ENCODE results near the gene NKX2-1.
"Not testable (repeated sequence)": the region's sequence is repeated elsewhere in the genome, so short reads cannot be mapped to it uniquely, and the experiment has no call there.

The NKX2-1 gene

GRCh38 chr14:36519431-36520321 is at the start of gene NKX2-1:
Gene NKX2-1, minus strand, starts transcription at chr14:36520232. Its CDS starts 103 bp downstream, at chr14:36520129.
- peak; percentile 71 for DNase-seq

- peak; percentile 29 for DNase-seq
Measured at GRCh38 chr14:36556811-36557433, 36.9 kb upstream of the NKX2-1 start.

GRCh38 chr14:36555998-36556743 is 36.1 kb upstream of the NKX2-1 start:
- no peak for DNase-seq

DNA sequence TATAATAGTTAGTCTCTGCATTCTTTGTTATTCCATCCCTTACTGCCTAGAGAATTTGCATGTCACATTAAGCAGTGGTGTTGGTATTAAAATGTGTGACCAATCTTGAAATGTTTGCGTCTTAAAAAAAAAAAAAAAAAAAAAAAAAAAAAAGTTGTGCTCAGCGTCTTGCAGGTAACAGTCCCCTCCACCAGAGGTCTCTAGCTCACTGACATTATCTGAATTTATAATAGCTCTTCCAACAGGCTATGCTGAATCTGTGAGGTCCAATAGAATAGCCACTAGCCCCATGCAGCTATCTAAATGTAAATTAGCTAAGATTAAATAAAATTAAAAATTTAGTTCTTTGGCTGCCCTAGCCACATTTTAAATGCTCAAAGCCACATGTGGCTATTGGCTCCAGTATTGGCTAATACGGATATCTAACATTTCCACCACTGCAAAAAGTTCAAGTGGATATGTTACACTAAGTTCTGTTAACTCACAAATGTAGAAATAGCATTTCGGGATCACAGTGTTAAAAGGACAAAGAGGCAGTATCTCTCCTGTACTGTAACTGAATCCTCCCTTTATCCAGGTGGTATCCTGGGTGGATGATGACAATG is 33.7 kb upstream of the NKX2-1 start:
- peak; percentile 49 for DNase-seq

DNA sequence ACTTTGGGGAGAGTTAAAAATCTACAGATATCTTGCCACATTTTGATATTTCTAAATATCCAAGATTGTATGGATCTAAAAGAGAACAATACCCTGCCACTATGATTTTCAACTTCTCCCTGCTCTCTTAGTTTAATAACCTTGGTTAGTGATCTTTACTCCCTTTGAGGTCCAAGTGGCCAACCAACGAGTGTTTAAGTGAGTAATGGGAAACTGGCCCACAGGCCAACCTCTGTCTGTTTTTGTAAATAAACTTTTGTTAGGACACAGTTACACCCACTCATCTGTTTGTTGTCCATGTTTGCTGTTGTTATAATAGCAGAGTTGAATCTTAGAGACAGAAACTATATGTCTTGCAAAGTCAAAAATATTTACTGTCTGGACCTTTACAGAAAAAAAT is 30.9 kb upstream of the NKX2-1 start:
- no peak for DNase-seq

- not testable (repeated sequence) for DNase-seq
Measured at GRCh38 chr14:36544280-36544679, 24.2 kb upstream of the NKX2-1 start.

DNA sequence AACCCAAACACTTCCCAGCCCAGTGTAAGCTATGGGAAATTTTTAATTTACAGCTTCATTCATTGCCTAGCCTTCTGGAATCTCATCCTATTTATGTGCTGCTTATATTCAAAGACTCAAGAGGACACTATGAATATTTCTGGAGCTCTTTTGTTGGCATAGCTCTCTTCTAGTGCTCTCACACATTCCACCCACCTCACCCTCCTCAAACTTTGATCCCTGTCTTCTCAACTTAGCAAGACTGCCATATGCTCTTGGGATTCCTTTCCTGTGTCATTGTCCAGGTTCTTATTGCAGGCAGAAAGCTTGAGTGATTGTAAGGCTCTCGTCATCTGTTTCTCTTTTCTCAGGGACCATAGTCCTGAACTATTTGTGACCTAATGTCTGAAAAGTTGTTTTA is 18.0 kb upstream of the NKX2-1 start:
- no peak for DNase-seq

- no peak for DNase-seq
Measured at GRCh38 chr14:36529062-36529461, 9.0 kb upstream of the NKX2-1 start.

GRCh38 chr14:36525746-36526099 is 5.7 kb upstream of the NKX2-1 start:
- DNase-seq, result no peak

DNA sequence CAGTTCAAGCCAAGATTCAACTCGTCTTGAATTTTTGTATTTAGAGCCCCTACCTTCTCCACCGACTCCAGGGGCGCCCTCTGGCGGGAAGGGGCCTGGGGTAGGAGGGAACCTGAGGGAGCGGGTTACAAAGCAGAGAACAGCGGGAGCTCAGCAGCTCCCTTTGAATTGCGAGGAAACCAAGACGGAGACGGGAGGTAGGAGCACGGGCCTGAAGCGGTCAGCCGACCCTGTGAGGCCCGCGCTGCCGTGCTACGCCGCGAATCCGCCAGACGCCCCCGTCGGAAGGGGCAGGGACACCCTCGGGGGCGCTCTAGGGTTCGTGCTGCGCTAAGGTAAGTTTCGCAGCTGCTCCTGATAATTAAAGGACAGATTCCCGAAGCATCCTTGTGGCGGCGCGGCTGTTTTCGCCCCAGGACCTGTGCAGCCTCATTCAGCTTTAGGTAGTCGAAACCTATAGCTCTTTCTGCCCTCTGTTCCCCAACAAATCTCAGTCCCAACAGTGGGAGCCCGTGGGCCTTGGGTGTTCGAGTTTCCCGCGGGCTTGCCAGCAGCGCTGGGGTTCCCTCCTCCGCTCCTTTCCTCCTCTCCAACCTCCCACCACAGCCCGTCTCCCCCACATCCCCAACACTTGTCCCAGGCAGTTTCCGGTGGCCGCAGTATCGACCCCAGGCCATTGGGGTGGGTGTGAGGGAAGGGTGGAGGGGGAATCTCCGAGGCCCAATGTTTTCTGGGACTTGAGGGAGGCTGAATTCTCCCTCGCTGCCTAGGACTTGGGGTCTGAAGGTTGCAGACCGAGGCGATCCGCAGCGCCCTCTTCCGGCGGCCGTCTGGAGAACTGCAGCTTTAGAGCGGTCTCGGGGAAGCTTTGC is 5.1 kb upstream of the NKX2-1 start:
- no peak for DNase-seq

DNA sequence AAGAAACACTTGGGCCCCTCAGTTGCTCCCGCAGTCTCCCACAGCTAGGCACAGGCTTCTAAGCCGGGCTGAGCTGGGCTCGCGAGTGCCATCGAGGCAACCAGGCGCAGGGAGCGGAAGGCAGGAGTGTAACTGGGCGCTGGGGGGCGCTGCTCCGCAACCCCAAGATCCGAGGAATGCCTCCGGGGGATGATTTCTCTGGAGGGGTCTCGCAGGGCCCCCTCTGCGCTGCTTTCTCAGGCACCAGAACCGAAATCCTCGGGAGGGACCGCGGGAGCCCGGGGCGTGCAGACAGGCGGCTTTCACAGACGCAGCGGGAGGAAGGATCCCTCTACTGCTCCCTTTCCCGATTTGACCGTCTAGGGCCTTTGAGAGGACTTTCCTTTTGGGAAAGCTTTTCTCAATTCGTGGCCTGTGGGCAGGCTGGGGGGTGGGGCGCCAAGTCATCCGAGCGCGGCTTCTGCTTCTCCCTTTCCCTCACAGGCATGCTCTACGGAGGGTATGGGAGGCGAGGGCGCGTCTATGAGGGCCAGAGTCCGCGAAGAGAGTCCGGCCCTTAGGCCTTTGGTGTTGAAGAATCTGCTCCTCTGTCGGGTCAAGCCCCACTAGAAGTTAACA is 4.3 kb upstream of the NKX2-1 start:
- no peak for DNase-seq

DNA sequence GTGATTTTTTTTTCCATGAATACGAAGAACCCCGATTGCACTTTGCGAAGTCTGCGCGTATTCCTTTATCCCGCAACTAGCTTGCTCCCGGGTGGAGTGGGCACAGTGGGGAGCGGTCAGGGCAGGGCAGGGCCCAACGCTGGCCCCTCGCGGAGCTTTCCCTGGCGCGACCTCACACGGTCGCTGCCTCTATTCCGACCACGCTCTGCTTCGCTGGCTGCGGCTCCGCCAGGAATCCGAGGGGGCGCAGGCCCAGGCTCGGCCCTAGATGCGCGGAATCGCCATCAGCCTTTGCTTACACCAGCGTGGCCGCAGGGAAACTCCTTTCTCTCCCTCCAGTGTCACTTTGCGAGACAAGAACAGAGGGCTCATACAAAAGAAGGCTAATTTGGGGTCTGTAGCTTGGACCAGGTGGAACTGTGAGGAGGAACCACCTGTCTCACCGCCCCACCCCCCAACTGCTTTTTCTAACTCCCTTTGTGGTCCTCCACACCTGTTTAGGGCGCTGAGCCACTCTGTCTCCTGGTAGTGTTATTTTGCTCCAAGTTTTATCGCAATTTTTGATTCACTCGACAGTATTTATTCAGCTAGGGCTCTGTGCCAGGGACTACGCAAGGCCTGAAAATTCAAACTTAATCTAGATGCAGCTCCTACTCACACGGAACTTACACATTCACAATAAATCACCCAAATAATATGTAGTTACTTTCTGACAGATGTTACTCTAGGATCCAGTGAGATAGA is 3.1 kb upstream of the NKX2-1 start:
- DNase-seq, result no peak

- no peak for DNase-seq
Measured at GRCh38 chr14:36522347-36522971, 2.4 kb upstream of the NKX2-1 start.

DNA sequence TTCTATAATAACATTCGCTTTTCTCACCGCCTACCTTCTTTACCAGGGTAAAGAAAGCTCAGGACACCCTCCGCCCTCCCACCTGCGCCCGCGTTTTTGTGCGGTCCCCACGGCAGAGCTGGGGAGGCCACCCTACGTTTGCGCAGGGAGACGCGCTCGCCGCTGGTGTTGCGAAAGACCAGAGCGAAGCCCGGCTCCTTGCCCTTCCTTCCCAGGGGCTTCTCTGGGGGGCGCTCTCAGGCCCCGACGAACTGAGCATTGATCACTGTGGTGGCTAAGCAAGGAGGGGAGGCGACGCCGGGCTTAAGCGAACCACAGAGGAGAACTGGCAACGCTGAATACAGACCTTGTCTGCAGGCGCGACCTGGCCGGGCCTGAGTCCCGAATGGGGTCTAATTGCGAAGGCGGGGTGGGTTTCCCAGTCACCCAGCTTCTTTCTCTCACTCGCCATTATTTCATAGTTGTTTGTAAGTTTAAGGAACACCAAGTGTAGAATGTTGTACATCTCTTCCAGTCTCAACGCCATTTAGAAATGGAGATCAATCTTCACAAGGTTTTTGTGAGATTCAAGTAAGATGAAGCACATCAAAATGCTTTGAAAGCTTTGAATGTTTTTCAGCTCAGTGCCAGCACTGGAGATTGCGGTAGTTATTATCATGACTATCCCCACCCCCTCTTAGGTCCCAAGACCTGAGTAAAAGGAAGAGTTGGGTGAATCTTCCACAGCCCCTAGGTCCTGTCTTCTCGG is 1.7 kb upstream of the NKX2-1 start:
- DNase-seq, result no peak

DNA sequence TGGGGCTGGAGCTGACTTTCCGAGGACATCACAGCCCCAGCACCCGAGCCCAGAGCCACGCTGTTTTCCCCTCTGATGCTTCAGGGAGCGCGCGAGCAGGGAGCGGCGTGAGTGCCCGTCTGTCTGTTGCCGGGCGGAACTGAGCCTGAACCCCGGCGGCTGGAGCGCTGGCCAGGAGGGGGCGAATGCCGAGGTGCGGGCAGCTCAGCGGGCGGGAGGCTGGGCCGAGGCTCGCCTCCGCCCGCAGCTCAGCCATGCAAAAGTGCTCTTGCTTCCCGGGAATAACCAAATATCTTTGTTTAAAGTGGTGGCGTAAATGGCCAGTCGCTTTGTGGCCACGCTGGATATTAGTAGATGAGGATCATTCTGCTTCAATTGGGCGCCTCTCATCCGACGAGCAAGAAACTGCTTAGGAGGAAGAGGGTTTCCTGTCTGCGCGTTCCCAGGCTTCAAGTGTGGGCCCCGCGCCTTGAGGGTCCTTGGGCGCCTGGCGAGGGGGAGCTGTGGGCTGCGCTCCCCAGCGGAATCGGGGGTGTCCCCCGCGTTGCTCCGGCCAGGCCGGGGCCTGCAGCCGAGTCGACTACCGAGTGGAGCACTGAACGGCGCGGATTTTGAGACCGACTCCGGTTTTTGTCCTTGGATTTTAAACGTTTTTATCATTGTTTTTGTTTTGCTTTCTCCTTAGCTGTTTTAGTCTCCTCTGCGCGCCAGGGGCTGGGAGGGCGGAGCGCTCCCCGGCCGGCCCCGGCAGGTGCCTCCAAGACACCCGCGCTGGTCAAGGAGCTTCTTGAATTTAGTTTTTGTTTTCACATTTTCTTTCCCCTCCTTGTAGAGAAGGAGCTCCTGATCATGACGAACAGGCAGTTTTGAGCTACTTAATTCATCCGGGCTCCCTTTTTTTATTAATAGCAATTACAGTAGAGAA is 831 bp upstream of the NKX2-1 start:
- DNase-seq, result peak; percentile 52

DNA sequence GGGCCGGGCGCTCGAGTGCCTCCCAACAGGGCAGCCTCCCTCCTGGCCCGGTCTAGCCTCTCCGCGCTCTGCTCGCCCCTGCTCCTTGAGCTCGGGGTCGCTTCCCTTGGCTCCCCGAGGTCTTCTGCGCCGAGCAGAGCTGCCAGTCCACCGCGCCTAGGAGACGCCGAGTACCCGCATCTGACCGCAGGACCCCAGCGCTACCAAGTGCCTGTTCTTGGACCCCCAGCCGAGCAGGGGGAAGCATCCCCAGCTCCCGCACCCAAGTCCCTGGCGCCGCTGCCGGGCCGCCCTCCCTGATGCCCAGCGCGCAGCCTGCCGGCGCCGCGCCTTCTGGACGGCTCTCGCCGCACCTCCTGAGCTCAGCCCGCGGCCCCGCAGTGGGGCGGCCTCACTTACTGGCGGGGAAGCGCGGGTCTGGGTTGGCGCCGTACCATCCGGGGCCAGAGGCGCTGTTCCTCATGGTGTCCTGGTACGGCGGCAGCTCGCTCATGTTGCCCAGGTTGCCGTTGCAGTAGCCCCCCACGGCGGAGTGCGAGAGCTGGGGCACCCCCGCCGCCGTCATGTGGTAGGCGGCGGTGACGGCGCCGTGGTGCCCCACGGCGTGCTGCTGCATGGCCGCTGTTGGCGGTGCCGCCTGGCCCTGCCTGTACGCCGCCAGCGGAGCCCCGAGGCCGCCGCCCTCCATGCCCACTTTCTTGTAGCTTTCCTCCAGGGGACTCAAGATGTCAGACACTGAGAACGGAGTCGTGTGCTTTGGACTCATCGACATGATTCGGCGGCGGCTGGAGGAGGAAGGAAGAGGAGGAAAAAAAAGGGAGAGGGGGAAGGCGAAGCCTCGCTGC is 1.2 kb downstream of the NKX2-1 start:
- peak; percentile 47 for DNase-seq

DNA sequence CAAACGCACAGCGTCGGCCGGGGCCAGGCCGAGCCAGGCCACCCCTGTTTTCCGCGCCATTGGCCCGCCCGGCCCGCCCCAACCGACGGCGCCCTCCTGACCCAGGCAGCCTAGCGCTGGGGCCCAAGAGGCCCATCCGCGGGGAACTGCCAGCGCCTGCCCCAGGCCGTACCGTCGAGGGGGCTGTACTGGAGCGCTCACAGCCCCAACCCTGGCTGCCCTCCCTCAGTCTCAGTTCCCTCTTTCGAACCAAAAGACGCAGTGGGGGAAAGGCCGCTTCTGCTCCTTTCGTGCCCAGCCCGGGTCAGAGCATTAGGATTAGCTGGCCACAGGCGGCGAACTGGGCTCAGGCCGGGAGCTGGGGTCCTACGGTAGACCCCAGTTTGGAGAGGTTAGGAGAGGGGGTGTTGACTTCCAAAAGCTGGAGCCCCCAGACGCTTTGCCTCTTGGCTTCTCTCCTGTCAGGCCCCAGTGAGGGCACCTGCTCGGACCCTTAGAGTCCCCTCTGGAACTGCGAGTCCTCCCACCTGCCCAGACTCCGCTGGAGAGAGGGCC is 1.9 kb downstream of the NKX2-1 start:
- no peak for DNase-seq
